HG02840 (cell line): ENCODE data around the gene DENND1A.
"Not testable (repeated sequence)": the region's sequence is repeated elsewhere in the genome, so short reads cannot be mapped to it uniquely, and the experiment has no call there.

Experiments
- ATAC-seq: cut with Tn5 transposase; IDR thresholded peaks from one replicate; pipeline ENCODE4 v1.9.1; 2021; ENCODE audit warnings: mild to moderate bottlenecking, moderate library complexity, moderate number of reproducible peaks; ENCODE audit not compliant: unreplicated experiment, low FRiP score

DENND1A gene

DNA sequence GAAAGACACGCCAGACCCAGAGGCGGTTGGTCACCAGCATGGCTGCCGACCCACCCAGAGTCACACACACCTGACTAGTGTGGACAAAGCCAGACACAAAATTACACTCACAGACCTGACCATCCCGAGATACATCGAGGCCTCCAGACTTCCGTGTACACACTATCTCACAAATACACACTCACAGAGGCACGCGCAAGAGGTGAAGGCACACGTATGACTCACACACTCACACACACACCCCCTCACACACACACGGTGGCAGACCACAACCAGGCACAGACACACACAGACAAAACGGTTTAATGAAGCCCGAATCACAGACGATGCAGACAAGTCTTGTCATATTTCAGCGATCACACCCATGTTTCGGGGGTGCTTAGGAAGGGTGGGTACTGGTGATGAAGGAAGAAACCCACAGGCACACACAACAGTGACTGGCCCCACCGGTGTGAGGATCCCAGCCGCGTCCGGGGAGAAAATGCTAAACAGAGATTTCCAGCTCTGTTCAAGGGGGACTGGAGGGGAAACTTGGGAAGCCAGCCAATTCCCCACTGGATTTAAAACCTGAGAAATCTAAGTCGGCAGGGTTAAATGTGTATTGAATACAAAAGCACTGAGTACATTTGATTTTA is 522.6 kb downstream of the DENND1A start:
- no peak for ATAC-seq

GRCh38 chr9:123406691-123407216 is 523.2 kb downstream of the DENND1A start:
- no peak for ATAC-seq

GRCh38 chr9:123406016-123406415 is 523.9 kb downstream of the DENND1A start:
- no peak for ATAC-seq

GRCh38 chr9:123402981-123403509 is 526.9 kb downstream of the DENND1A start:
- ATAC-seq, result no peak

- ATAC-seq, result no peak
Observed at GRCh38 chr9:123401879-123402513, 527.9 kb downstream of the DENND1A start.

DNA sequence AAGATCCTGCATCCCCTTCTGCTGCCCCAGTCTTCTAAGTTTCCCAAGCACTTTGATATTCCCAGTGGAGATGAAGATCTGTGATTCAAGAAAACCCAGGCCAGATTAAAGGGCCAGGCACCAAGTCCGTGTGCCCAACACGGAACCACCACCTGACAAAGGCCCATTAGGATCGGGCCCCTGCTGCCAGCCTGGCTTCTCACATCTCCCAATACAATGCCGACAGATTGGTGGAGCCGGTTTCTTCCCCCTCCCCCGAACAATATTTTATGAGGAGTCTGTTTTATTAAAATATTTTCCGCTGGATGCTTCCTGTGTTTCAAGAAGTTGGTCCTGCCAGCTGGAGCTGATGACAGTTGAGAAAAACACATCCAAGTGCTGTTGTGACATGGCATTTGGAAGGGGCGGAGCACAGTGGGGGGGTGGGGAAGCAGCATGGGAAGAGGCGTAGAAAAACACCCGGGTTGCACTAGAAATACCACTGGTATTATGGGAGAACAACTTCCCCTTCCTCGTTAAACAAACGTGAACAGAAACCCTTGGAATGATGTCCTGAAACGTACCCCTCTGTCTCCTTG is 528.9 kb downstream of the DENND1A start:
- ATAC-seq, result no peak

GRCh38 chr9:123399803-123400378 is 530.0 kb downstream of the DENND1A start:
- ATAC-seq, result no peak

DNA sequence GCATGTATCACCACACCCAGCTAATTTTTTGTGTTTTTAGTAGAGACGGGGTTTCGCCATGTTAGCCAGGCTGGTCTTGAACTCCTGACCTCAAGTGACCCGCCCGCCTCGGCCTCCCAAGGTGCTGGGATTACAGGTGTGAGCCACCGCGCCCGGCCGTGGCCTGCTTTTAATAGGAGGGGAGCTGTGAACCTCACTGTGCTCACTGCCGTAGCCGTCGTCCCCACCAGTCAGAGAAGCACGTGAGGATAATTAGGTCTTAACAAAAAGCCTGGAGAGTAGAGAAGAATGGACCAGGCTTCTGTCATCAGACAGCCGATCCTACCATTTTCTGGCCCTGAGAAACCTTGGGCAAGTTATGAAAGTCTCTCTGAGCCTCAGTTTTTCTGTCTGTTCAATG is 531.0 kb downstream of the DENND1A start:
- not testable (repeated sequence) for ATAC-seq

DNA sequence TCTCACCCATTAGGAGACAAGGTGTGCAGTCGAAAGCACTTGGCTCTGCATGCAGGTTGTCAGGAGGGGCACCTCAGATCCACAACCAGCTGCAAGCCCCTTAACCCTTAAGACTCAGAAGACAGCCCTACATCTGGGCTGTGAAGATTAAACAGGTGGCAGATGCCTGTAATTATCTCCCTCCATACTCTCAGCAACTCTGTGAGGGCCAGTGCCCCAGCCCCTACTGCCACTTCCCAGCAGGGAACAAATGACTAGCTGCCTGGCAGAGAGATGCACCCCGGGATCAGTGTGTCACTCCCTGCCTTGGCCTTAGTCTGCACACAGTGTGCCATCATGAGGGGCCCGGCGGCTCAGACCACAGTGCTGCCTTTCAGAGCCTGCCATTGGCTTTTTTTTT is 532.0 kb downstream of the DENND1A start:
- no peak for ATAC-seq

DNA sequence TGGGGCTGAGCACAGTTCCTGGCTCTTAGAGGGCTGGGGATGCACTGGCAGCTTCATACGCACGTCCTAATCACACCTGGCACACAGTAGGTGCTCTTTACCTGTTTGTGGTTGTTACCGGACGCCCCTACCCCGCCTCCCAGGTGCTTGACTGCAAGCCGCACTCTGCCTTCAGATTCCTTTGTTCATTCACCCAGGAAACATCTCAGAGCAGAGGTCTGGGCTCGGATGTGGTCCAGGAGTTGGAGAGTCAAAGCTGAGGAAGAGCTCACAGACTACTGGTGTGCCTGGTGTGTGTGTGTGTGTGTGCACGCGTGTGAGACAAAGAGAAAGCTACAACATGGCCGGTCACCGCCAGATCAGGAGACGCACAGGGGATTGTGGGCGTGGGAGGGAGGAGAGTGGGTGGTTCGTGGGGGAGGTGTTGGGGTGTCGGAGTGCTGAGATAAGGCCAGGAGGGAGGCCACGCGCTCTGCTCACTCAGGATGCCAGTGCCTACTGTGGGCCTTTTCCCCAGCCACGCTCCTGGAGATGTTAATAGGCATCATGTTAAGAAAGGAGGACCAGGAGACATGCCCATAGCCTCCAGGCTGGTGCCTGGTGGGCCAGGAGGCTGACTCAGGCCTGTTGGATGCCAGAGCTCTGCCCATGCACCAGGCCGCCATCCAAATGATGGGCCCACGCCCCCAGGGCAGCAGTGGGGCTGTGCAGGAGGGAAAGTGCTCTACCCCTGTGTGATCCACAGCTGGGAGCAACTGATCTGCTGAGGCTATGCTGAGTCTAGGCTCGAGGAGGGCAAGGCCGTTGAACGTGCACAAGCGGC is 534.0 kb downstream of the DENND1A start:
- ATAC-seq, result no peak

- no peak for ATAC-seq
Observed at GRCh38 chr9:123395276-123395688, 534.6 kb downstream of the DENND1A start.

DNA sequence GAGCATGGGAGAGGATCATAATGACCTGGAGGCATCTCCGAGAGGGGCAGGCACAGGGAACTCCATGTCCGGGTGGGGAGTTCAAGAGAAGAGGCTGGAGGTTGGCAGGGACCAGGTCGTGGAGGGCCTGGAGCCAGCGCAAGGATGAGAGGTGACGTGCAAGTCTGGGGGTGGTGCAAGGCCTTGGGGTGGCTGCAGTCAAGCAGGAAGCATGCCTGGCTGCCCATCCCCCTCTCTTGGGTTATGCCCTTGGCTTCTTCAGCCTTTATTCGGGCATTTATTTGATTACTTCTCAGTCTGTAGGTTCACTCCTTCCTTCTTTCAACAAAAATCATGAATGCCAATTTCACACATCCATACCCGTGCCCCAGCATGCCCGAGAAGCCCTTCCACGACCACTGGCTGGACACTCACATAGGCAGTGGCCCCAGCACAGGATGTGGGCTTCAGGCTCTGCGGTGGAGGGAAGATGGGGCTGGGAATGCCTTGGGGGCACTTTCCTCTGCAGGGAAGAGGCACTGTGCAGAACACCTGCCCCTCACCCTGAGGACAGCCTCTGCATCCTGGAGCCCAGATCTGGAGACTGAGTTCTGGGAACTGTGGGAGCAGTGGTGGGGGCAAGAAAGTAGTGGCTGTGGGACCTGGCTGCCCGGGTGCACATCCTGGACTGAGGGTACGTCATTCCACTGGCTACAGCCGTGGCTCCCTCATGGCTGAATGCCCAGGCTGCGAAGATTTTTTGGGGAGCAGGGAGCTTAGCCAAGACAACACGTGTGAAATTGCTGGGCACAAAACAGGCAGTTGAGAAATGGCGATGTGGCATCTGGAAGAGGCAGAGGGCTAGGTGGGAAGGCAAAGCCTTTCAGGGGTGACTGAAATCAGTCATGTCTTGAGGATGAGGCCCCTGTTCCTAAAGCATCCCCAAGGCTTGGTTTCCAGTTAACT is 535.4 kb downstream of the DENND1A start:
- no peak for ATAC-seq

DNA sequence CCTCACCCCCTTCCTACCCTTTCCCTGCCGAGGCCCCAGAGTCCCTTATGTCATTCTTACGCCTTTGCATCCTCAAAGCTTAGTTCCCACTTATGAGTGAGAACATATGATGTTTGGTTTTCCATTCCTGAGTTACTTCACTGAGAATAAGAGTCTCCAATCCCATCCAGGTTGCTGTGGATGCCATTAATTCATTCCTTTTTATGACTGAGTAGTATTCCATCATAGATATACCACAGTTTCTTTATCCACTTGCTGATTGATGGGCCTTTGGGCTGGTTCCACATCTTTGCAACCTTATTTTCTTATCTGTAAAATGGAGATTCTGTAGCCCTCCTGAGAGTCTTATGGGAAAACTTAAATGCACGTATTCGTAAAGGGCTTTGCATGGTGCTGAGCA is 537.1 kb downstream of the DENND1A start:
- no peak for ATAC-seq

DNA sequence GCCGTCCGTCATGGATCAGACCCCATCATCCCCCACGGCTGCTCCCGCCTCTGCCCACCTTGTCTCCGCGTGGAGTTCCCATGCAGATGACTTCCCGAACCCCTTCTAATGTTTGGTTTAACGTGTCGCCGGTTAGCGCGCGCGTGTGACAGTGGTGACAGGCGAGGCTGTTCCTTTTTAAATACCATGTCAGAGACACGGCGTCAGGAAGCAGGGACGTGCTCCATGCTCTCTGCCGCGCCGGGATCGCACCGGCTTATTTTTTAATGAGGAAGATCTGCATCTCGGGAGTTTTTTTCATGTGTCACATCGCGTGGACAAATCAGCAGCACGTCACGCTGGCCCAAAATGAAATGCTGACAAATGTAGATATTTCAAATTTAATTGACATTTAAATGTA is 538.0 kb downstream of the DENND1A start:
- no peak for ATAC-seq

- ATAC-seq, result no peak
Observed at GRCh38 chr9:123391233-123391632, 538.7 kb downstream of the DENND1A start.

DNA sequence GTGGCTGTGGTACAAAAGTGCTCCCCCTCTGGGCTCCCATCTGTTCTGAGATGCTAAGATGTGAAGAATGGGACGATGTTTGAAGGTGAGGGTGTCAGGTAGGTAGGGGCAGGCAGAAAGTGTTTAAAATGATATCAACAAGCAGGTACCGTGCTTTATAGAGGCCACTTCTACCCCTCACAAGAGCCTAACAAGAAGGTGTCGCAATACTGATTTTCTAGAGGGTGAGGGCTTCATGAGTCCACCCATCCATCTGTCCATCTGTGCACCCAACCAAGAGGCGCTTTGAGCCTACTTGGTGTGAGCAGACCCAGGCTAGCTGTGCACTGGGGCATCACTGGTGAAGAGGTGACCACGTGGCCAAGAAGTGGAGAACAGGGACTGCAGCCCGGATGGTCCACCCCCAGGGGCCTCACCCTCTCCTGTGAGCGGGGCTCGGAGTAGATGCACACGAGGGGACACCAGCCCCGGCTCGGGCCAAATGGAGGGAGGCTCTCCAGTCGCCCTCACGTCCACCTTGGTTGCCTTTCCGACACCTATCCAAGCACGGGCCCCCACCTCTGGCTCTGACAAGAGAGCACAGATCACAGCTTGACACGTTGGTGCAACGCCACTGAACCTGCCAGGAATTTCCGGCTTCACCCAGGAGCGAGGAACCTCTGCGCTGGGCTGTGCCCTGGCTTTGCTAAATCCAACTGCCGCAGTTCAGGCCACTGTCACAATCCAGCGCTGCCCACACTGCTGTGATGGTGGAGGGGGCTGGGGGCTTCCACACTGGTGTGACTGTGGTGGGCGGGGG is 539.4 kb downstream of the DENND1A start:
- no peak for ATAC-seq

DNA sequence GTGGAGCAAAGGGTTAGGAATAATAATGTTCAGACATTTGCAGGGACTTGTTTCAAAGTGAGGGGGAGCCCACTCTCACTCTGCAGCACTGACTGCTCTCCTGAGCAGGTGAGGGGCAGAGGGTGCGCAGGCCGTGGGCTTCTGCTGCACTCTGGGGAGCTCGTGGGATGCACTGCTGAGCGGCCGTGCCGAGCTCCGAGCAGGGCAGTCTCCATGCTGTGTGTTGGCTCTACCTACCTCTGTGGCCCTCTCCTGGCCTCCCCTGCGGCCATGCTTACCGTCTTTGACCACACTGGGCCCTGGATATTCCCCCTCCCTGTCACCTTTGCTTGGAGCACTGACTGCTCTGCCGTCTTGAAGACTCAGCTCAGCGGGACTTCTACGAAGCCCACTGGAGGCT is 540.2 kb downstream of the DENND1A start:
- ATAC-seq, result no peak

DNA sequence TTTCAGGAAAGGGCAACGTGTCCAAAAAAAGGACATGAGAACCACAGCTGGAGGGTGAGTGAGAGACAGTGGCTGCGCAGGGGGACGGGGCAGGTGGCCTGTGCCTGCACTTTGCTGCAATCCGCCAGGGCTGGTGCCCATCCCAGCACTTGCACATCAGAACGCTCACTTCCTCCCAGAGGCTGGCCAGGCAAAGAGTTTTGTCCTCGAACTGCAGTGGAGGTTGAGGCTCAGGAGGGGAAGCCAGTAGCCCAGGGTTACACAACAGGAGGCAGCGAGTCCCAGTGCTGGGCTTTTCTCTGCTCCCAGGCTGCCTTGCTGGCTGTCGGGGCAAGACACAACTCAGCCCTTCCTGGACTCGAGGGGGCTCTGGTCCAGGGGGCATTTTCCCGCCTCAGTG is 540.9 kb downstream of the DENND1A start:
- ATAC-seq, result no peak
